Mucosa of descending colon (tissue), 3 donors: ENCODE data around the gene USP31. TPM values are rescaled to one million over a fixed set of nuclear protein-coding genes. Genes with fewer than 3 reads are reported as not detected.

Experiments
- ATAC-seq: fragments of 200-7000 bp; cut with Tn5 transposase; one replicate; pipeline ENCODE4 v1.9.1; 2020; ENCODE audit warnings: mild to moderate bottlenecking, moderate library complexity
- DNase-seq, 3 donors: peaks; one replicate each; pipeline ENCODE4 v3.0.0-alpha.2; 2020
- H3K36me3 ChIP-seq: fragments of 200-600 bp; one replicate; pipeline ENCODE4 v1.8.0; 2021; ENCODE audit warnings: low read depth, mild to moderate bottlenecking
- H3K4me1 ChIP-seq: fragments of 200-600 bp; one replicate; pipeline ENCODE4 v1.8.0; 2021; ENCODE audit warnings: low read depth, mild to moderate bottlenecking
- H3K4me3 ChIP-seq: fragments of 200-600 bp; one replicate; pipeline ENCODE4 v1.8.0; 2021; ENCODE audit warnings: mild to moderate bottlenecking
- H3K9me3 ChIP-seq: fragments of 200-600 bp; one replicate; pipeline ENCODE4 v1.8.0; 2021; ENCODE audit warnings: mild to moderate bottlenecking
- intact Hi-C, 2 donors: fragments of 100-400 bp; cut with DNase I in 1 of 2; cut with micrococcal nuclease in 1 of 2; formaldehyde crosslinking; loops; one replicate each; pipeline versions ENCODE4 v1.11.0 to v1.11.1; 2022; cut with DNase I, micrococcal nuclease
- total RNA-seq, 3 donors: library from RNA; stranded (reverse); fragmentation: NEBNext Ultra II Directional in 2 of 3; extraction: Animal tissue kit (Norgen Biotek cat#: 25700) in 2 of 3; gene quantifications; one replicate each; pipeline versions ENCODE4 v1.2.1 to v1.2.4, GENCODE V29; 2021 to 2023
- TF ChIP-seq, protein P1 (sequence below): fragments of 200-600 bp; IDR thresholded peaks from one replicate; pipeline ENCODE4 v1.8.0; 2022; ENCODE audit warnings: antibody characterized with exemption, mild to moderate bottlenecking
- donor health status: DM: no; HTN: no; CAD: no; lungs with moderate emphysema.
- donor health status: DM: no; HTN: no; CAD: no.
- donor health status: DM: no; HTN: yes; CAD: no.

USP31 gene
- total RNA-seq, 3 donors from 2014 or later, result 6.5 to 15.1 (median 7.7) TPM

DNA sequence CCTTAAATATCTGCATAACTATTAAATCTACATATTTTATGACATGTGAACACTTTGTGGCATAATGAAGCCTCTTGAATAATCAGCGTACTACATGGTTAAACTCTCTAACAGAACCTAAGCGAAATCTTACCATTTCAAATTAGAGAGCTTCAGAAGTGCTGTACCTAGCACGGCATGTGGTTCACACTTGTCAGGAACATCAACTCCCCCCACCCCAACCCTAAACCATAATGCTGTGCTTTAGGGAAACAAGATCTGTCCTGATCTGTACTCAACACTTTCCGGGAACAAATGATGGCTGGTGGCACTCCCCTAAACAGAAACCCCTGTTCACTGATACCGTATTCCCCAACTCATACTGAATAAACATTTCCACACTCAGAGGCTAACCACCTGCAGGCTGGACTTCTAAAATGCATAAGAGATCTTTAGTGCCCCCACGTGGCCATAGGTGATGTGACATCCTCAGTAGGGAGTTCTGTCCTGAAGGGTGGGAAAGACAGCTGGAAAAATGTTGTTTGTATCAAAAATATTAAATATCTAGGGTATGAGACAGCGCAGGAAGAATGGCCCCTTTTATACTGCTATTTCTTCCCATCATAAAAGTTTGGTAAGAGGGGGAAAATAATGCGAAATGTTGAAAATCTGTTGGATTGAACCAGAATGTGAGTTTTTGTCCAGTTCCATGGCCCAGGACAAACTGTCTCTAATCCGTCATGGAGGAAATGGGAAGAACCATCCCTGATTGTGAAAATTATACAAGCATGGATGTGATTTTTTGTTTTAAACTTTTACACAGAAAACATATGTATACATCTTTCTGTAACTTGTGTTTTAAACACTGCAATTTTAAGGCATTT, 88.6 kb downstream of the USP31 start:
- DNase-seq (peak in 2 of 3 donors; percentile 49 to 88), ATAC-seq (peak; percentile 93)
- Histone ChIP-seq H3K4me3 (no peak overlapping the region), H3K4me1 (no peaks in the 10 kb centered on the region), H3K9me3 (no peaks in the 10 kb centered on the region), H3K36me3 (no peaks in the 10 kb centered on the region)
- intact Hi-C loops, result loop anchor here in 1 of 2 donors (2.0 kb wide), 1 partner anchor 162 kb away; no protein-coding TSS in a partner anchor
- TF ChIP-seq, protein P1, sequence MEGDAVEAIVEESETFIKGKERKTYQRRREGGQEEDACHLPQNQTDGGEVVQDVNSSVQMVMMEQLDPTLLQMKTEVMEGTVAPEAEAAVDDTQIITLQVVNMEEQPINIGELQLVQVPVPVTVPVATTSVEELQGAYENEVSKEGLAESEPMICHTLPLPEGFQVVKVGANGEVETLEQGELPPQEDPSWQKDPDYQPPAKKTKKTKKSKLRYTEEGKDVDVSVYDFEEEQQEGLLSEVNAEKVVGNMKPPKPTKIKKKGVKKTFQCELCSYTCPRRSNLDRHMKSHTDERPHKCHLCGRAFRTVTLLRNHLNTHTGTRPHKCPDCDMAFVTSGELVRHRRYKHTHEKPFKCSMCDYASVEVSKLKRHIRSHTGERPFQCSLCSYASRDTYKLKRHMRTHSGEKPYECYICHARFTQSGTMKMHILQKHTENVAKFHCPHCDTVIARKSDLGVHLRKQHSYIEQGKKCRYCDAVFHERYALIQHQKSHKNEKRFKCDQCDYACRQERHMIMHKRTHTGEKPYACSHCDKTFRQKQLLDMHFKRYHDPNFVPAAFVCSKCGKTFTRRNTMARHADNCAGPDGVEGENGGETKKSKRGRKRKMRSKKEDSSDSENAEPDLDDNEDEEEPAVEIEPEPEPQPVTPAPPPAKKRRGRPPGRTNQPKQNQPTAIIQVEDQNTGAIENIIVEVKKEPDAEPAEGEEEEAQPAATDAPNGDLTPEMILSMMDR, result peak; percentile 51

DNA sequence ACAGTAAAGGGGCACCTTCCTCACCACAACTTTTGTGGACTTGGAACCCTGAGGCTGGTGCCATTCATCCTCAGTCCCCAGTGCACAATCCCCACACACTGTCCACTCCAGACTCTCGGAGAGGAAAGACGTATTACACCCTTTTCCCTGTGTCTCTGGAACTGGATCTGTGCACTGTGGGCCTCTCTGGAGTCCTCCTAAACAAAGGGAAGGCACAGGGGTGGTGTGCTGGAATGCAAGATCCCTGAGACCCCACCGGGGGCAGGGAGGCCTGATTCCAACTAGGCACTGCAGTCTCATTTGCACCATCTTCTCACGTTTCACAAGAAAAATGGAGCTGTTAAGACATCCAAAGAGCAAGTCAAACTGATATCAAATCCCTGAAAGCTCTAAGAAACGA, 89.8 kb downstream of the USP31 start:
- Histone ChIP-seq H3K4me3 (no peak overlapping the region), H3K9me3 (no peaks in the 10 kb centered on the region), H3K36me3 (no peaks in the 10 kb centered on the region), H3K4me1 (no peaks in the 10 kb centered on the region)
- intact Hi-C loops, result no loop called here
- ATAC-seq (no peak), DNase-seq (no peak)
- TF ChIP-seq, protein P1, result no peak

DNA sequence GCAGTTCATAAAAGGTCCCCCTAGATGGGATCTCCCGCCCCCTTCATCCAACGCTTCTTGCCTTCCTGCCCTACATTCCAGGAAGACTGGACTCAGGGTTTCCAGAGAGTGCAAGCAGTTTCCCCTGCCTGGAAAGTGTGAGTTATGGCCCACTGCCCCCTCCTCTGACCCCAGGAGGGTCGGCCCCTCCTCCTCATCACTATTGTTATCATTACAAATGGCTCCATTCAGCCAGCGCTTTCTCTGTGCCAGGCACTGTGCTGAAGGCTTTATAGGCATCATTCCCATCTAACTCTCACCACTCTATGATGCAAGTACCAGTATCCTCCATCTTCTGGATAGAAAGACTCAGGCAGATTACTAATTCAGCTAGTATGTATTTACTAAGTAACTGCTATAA, 90.7 kb downstream of the USP31 start:
- Histone ChIP-seq H3K4me3 (no peak overlapping the region), H3K36me3 (no peaks in the 10 kb centered on the region), H3K9me3 (no peaks in the 10 kb centered on the region), H3K4me1 (no peaks in the 10 kb centered on the region)
- intact Hi-C loops, result no loop called here
- TF ChIP-seq, protein P1, result no peak
- DNase-seq (no peak), ATAC-seq (no peak)

DNA sequence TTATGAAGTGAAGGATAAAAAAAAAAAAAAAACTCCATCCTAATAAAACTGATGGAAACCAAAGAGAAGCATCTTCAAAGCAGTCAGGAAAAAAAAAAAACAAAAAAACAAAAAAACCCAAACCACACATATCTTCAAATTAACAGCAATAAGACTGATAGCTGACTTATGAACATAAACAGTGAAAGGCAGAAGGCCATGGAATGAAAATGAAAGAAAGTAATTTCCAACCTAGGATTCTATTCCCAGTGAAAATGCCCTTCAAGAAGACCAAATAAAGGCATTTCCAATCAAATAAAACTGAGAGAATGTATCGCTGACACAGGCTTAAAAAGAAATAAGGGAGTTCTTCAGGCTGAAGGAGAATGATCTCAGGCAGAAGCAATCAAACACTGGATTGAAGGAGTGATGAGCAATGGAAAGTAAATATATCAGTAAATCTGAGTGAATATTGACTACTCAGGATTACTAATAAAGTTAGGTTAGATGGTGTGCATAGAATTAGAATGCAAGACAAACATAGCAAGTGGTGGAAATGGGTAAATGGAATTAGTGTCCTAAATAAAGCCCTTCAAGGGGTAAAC, 92.1 kb downstream of the USP31 start:
- no peak for DNase-seq
- H3K9me3 ChIP-seq, result no peaks in the 10 kb centered on the region
- no peak for ATAC-seq
- no peaks in the 10 kb centered on the region for H3K4me1 ChIP-seq
- TF ChIP-seq, protein P1, result no peak
- no peaks in the 10 kb centered on the region for H3K36me3 ChIP-seq
- intact Hi-C loops, result no loop called here
- H3K4me3 ChIP-seq, result no peak overlapping the region

DNA sequence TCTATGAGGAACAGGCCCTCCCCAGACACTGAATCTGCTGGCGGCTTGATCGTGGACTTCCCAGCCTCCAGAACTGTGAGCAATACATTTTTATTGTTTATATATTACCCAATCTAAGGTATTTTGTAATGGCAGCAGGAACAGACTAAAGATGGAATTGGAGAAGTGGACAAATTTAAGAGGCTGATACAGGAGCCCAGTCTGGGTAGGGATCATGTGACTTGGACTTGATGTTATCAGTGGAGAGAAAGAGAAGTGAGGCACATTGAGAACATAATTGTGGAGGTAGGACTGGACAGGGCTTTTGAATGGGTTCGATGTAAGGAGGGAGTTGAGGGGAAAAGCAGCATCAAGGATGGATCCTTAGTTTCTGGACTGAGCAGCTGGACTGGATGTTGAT, 93.8 kb downstream of the USP31 start:
- ATAC-seq, result no peak
- TF ChIP-seq, protein P1, result no peak
- intact Hi-C loops, result no loop called here
- Histone ChIP-seq H3K4me3 (no peak overlapping the region), H3K9me3 (no peaks in the 10 kb centered on the region), H3K36me3 (no peaks in the 10 kb centered on the region), H3K4me1 (no peaks in the 10 kb centered on the region)
- DNase-seq, result no peak
